ENCODE results near the gene IER3.
A peak's percentile ranks its signal among the peaks of the same experiment; 100 is the strongest.
"Not testable (repeated sequence)": the region's sequence is repeated elsewhere in the genome, so short reads cannot be mapped to it uniquely, and the experiment has no call there.

Gene IER3

GRCh38 chr6:30747300-30747687, 2.9 kb upstream of the IER3 start:
- no peak for DNase-seq

GRCh38 chr6:30743099-30744053, 971 bp downstream of the IER3 start:
- DNase-seq, result peak; percentile 36

- peak; percentile 94 for DNase-seq
Measured at GRCh38 chr6:30742316-30743098, 1.8 kb downstream of the IER3 start, which contains the start of gene FLOT1. TSS of gene FLOT1 (minus strand) at chr6:30742687. CDS start at chr6:30742189, 498 bp downstream.

GRCh38 chr6:30741789-30742315, 2.5 kb downstream of the IER3 start:
- DNase-seq, result no peak

GRCh38 chr6:30741063-30741779, 3.1 kb downstream of the IER3 start:
- no peak for DNase-seq

GRCh38 chr6:30740540-30740870, 3.8 kb downstream of the IER3 start:
- no peak for DNase-seq

GRCh38 chr6:30738532-30738931, 5.8 kb downstream of the IER3 start:
- DNase-seq, result no peak

GRCh38 chr6:30735668-30736314, 8.6 kb downstream of the IER3 start:
- no peak for DNase-seq

GRCh38 chr6:30732237-30732943, 12.0 kb downstream of the IER3 start:
- DNase-seq, result no peak

GRCh38 chr6:30730601-30731435, 13.5 kb downstream of the IER3 start:
- DNase-seq, result peak; percentile 66

GRCh38 chr6:30727920-30728553, 16.3 kb downstream of the IER3 start:
- no peak for DNase-seq

- DNase-seq, result no peak
Measured at GRCh38 chr6:30726506-30727413, 17.6 kb downstream of the IER3 start.

- DNase-seq, result no peak
Measured at GRCh38 chr6:30725713-30726505, 18.4 kb downstream of the IER3 start.

GRCh38 chr6:30724906-30725667, 19.3 kb downstream of the IER3 start:
- no peak for DNase-seq

- DNase-seq, result not testable (repeated sequence)
Measured at GRCh38 chr6:30723843-30724741, 20.3 kb downstream of the IER3 start.

- DNase-seq, result not testable (repeated sequence)
Measured at GRCh38 chr6:30723159-30723842, 21.0 kb downstream of the IER3 start.

All from right hindlimb (tissue), 1 donor.